Naive thymus-derived CD8-positive, alpha-beta T cell (primary cell): ENCODE measurements around the gene TBC1D4. TPM values are rescaled to one million over a fixed set of nuclear protein-coding genes. Genes with fewer than 3 reads are reported as not detected.

Experiments
- ATAC-seq, 2 donors: fragments of 150-1000 bp; cut with Tn5 transposase in 1 of 2; sonication (Bioruptor Pico), chemical (Tn5 transposase) in 1 of 2; 1 replicate in 1 of 2; 2 replicates in 1 of 2; pipeline ENCODE4 v1.10.0; 2021; ENCODE audit warnings: mild to moderate bottlenecking in 2 of 2, moderate library complexity in 2 of 2
- POLR2A ChIA-PET: fragments of 350-600 bp; sonication (Branson Sonifier 250); formaldehyde crosslinking; loops from one replicate; lab custom pipeline; 2021; ENCODE audit warnings: antibody characterized with exemption; lab: Charles Lee
- DNase-seq, 10 donors: peaks; one replicate each; pipeline versions ENCODE4 v3.0.0 to v3.0.0-alpha.2; 2020 to 2022
- H3K27ac Mint-ChIP-seq, 10 donors: one replicate each; pipeline ENCODE4 v1.8.0; 2020 to 2022; ENCODE audit warnings: mild to moderate bottlenecking in 10 of 10, mixed read lengths in 10 of 10, moderate library complexity in 4 of 10, inconsistent platforms in 1 of 10
- H3K27me3 Mint-ChIP-seq, 5 donors: one replicate each; pipeline ENCODE4 v1.8.0; 2021 to 2022; ENCODE audit warnings: mixed read lengths in 5 of 5
- H3K36me3 Mint-ChIP-seq, 3 donors: one replicate each; pipeline ENCODE4 v1.8.0; 2020 to 2022; ENCODE audit warnings: mixed read lengths in 3 of 3, mild to moderate bottlenecking in 2 of 3, inconsistent platforms in 1 of 3
- H3K4me1 Mint-ChIP-seq, 4 donors: one replicate each; pipeline ENCODE4 v1.8.0; 2021 to 2022; ENCODE audit warnings: mixed read lengths in 4 of 4
- H3K4me3 Mint-ChIP-seq, 10 donors: one replicate each; pipeline ENCODE4 v1.8.0; 2020 to 2022; ENCODE audit warnings: mild to moderate bottlenecking in 10 of 10, mixed read lengths in 10 of 10, moderate library complexity in 6 of 10, inconsistent platforms in 1 of 10
- H3K9me3 Mint-ChIP-seq, 9 donors: one replicate each; pipeline ENCODE4 v1.8.0; 2020 to 2022; ENCODE audit warnings: mixed read lengths in 9 of 9, mild to moderate bottlenecking in 3 of 9, inconsistent platforms in 1 of 9, moderate library complexity in 1 of 9
- polyA plus RNA-seq, 3 donors: library from polyadenylated mRNA; unstranded; fragments of 300-500 nt; fragmentation: Illumina TruSeq; gene quantifications; one replicate each; pipeline ENCODE4 v1.2.3, GENCODE V29; 2021
- total RNA-seq, 8 experiments: library from RNA in 2 of 8; stranded (reverse) in 2 of 8; gene quantifications; one replicate each; pipeline ENCODE4 v1.2.3 and lab custom pipeline; 2021 to 2026

Gene TBC1D4
- total and polyA plus RNA-seq, 5 experiments from 2014 or later, result 11.8 to 58.1 (median 19.3) TPM

- peaks cover 2 to 13% (median 9%) of the 10 kb centered on the region in 5 donors for H3K27me3 Mint-ChIP-seq
Observed at GRCh38 chr13:75461314-75461713, 20.7 kb downstream of the TBC1D4 start.

DNA sequence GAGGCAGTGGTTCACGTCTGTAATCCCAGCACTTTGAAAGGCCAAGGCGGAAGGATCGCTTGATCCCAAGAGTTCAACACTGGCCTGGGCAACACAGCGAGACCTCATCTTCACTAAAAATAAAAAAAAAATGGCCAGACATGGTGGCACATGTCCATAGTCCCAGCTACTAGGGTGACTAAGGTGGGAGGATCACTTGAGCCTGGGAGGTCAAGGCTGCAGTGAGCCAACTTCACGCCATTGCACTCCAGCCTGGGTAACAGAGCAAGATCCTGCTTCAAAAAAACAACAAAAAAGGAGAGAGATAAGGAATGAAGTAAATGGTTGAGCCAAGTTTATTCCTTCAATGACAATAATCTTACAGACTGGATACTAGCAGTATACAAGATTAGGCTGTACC, 21.3 kb downstream of the TBC1D4 start:
- POLR2A ChIA-PET, result no interaction called here
- peaks cover 0 to 1% (median 0%) of the 10 kb centered on the region in 9 donors for H3K9me3 Mint-ChIP-seq
- H3K4me3 Mint-ChIP-seq, result no peak overlapping the region
- H3K4me1 Mint-ChIP-seq, result no peaks in the 10 kb centered on the region
- ATAC-seq (no peak), DNase-seq (no peak)
- no peak overlapping the region for H3K27ac Mint-ChIP-seq
- peaks cover 2 to 10% (median 5%) of the 10 kb centered on the region in 5 donors for H3K27me3 Mint-ChIP-seq
- no peaks in the 10 kb centered on the region for H3K36me3 Mint-ChIP-seq

More at GRCh38 chr13:75461314-75461713, 20.7 kb downstream of the TBC1D4 start:
- no peaks in the 10 kb centered on the region for H3K4me1 Mint-ChIP-seq
- H3K27ac Mint-ChIP-seq, result no peak overlapping the region
- no peak for DNase-seq
- POLR2A ChIA-PET, result no interaction called here
- no peaks in the 10 kb centered on the region for H3K36me3 Mint-ChIP-seq
- no peak for ATAC-seq
- H3K9me3 Mint-ChIP-seq, result peaks cover 0 to 4% (median 0%) of the 10 kb centered on the region in 9 donors
- H3K4me3 Mint-ChIP-seq, result no peak overlapping the region

DNA sequence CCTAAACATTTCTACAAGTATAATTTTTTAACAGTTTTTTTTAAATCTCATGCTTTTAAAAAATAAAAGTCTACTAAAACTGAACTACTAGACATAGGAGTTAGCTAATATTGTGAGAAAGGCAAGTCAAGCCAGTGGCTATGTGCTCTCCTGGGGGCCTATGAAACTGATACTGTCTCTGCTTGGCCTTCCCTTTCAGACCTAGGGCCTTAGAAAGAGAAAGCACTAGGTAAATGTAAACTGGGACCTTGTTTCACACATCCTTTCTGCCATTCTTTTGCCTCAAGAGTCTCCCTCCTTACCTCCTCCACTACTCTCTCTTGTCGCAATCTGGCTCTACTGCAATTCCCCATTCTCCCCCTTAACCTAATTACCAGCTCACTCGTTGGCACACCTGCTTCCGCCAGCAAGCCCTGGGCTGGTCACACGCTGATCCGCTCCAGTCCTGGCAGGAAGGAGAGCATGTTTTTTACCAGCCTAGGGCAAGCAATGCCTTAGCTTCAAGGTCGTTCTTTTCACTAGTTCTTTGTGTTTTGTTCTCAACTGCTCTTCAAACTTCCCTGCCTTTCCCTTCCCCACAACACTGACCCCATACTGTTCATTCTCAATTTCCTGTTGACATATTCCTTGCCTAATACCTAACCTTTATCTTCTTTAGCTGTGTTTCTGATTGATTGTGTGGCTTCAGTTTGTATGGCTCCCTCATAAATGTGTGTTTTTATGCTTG, 23.1 kb downstream of the TBC1D4 start:
- H3K27ac Mint-ChIP-seq, result no peak overlapping the region

DNA sequence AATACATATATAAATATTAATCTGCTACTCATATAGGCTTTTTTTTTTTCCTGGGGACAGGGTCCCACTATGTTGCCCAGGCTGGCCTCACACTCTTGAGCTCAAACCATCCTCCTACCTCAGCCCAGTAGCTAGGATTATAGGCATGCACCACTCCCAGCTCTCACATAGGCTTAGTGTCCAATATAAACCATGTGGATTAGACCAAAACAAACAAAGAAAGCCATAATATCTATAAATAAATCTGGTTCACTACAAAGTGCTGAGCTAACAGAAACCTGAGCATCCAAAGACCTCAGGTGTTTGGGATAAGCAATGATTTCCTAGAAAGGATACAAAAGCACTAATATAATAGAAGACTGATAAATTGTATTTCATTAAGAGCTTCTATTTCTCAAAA, 26.0 kb downstream of the TBC1D4 start:
- Mint-ChIP-seq H3K4me1 (no peaks in the 10 kb centered on the region), H3K9me3 (no peaks in the 10 kb centered on the region), H3K27me3 (peaks cover 0 to 9% (median 7%) of the 10 kb centered on the region in 5 donors), H3K36me3 (no peaks in the 10 kb centered on the region), H3K27ac (no peak overlapping the region), H3K4me3 (no peak overlapping the region)
- POLR2A ChIA-PET, result no interaction called here
- DNase-seq (no peak), ATAC-seq (no peak)

More for the DNA sequence above, 23.1 kb downstream of the TBC1D4 start:
- no peaks in the 10 kb centered on the region for H3K36me3 Mint-ChIP-seq
- H3K4me1 Mint-ChIP-seq, result no peaks in the 10 kb centered on the region
- no peak overlapping the region for H3K4me3 Mint-ChIP-seq
- DNase-seq (no peak), ATAC-seq (no peak)
- POLR2A ChIA-PET, result no interaction called here
- peaks cover 0 to 10% (median 4%) of the 10 kb centered on the region in 5 donors for H3K27me3 Mint-ChIP-seq
- no peaks in the 10 kb centered on the region for H3K9me3 Mint-ChIP-seq

- Mint-ChIP-seq H3K36me3 (no peaks in the 10 kb centered on the region), H3K27me3 (peaks cover 0 to 8% (median 7%) of the 10 kb centered on the region in 5 donors), H3K9me3 (no peaks in the 10 kb centered on the region), H3K4me3 (no peak overlapping the region), H3K27ac (no peak overlapping the region), H3K4me1 (no peaks in the 10 kb centered on the region)
- no peak for DNase-seq
- POLR2A ChIA-PET, result no interaction called here
- ATAC-seq, result no peak
Observed at GRCh38 chr13:75454497-75454896, 27.5 kb downstream of the TBC1D4 start.

DNA sequence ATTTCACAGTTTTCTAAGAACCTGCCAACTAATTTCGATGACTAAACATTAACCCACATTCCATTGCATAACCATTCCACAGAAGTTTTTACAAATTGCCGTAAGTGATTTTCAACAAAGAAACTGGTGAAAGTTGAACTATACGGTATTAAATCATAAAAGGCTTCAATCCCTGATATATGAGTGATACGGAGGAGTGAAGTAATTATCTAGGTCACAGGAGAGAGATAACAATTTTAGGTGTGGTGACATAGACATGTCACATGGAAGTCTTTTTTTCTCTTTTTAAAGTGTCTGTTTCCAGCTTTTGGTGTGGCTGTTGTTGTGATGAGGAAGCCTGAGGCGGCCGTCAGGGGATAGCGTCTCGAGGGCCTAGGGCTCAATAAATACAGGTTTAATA, 29.4 kb downstream of the TBC1D4 start:
- ATAC-seq (no peak), DNase-seq (no peak)
- Mint-ChIP-seq H3K27me3 (peaks cover 0 to 8% (median 4%) of the 10 kb centered on the region in 5 donors), H3K4me3 (no peak overlapping the region), H3K9me3 (no peaks in the 10 kb centered on the region), H3K4me1 (no peaks in the 10 kb centered on the region), H3K36me3 (no peaks in the 10 kb centered on the region), H3K27ac (no peak overlapping the region)
- POLR2A ChIA-PET, result no interaction called here

DNA sequence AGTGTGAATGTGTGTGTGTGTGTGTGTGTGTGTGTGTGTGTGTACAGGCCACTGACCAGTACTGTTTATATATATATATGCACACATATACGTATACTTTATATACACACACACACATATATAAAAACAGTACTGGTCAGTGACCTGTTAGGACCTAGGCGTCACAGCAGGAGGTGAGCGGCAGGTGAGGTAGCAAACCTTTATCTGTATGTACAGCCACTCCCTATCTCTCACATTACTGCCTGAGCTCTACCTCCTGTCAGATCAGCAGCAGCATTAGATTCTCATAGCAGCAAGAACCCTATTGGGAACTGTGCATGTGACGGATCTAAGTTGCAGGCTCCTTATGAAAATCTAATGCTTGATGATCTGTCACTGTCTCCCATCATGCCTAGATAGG, 34.5 kb downstream of the TBC1D4 start:
- H3K36me3 Mint-ChIP-seq, result no peaks in the 10 kb centered on the region
- no peak for ATAC-seq
- no peaks in the 10 kb centered on the region for H3K4me1 Mint-ChIP-seq
- POLR2A ChIA-PET, result no interaction called here
- no peak overlapping the region for H3K4me3 Mint-ChIP-seq
- DNase-seq, result no peak
- no peak overlapping the region for H3K27ac Mint-ChIP-seq
- peaks cover 0 to 5% (median 2%) of the 10 kb centered on the region in 5 donors for H3K27me3 Mint-ChIP-seq
- no peaks in the 10 kb centered on the region for H3K9me3 Mint-ChIP-seq

DNA sequence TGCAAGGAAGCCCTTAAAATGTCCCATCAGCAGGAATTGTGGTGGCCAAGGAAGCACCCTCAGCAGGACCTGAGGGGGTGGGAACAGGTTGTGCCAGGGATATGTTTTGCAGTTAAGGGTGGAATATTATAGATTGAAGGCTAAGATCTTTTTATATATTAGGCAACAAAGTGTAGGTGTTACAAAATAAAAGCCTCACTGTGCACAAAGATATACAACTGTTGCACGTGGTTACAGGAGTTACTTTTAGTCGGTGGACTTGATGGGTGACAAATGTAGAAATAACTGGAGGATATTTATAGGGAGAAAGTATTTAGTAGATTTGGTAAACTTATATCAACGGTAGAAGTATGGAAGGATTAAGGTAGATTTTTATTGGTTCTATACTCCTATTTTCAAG, 35.1 kb downstream of the TBC1D4 start:
- Mint-ChIP-seq H3K27me3 (peaks cover 0 to 4% (median 0%) of the 10 kb centered on the region in 5 donors), H3K9me3 (no peaks in the 10 kb centered on the region), H3K27ac (no peak overlapping the region), H3K36me3 (no peaks in the 10 kb centered on the region), H3K4me3 (no peak overlapping the region), H3K4me1 (no peaks in the 10 kb centered on the region)
- no peak for DNase-seq
- ATAC-seq, result no peak
- POLR2A ChIA-PET, result no interaction called here

GRCh38 chr13:75445717-75446499, 36.1 kb downstream of the TBC1D4 start:
- Mint-ChIP-seq H3K9me3 (no peaks in the 10 kb centered on the region), H3K4me3 (no peak overlapping the region), H3K27me3 (peaks cover 0 to 4% (median 0%) of the 10 kb centered on the region in 5 donors), H3K36me3 (no peaks in the 10 kb centered on the region), H3K4me1 (no peaks in the 10 kb centered on the region), H3K27ac (no peak overlapping the region)
- POLR2A ChIA-PET, result no interaction called here
- ATAC-seq (no peak), DNase-seq (no peak)

DNA sequence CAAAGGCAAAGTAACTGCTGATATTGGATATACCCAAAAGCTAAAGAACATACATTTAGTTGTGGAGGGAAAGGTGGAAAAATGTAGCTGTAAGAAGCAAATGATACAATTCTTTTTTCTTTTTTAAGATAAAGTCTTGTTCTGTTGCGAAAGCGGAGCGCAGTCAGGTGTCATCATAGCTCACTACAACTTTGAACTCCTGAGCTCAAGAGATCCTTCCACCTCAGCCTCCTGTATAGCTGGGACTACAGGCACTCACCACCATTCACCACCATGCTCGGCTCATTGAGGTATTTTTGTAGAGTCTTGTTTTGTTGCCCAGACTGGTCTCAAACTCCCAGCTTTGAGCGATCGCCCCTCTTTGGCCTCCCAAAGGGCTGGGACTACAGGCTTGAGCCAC, 38.0 kb downstream of the TBC1D4 start:
- DNase-seq (no peak), ATAC-seq (no peak)
- Mint-ChIP-seq H3K4me3 (no peak overlapping the region), H3K9me3 (no peaks in the 10 kb centered on the region), H3K4me1 (no peaks in the 10 kb centered on the region), H3K27me3 (peaks cover 0 to 5% (median 0%) of the 10 kb centered on the region in 5 donors), H3K27ac (no peak overlapping the region), H3K36me3 (no peaks in the 10 kb centered on the region)
- POLR2A ChIA-PET, result no interaction called here

GRCh38 chr13:75443356-75443958, 38.5 kb downstream of the TBC1D4 start:
- DNase-seq (no peak), ATAC-seq (no peak)
- Mint-ChIP-seq H3K27me3 (peaks cover 0 to 5% (median 0%) of the 10 kb centered on the region in 5 donors), H3K36me3 (no peaks in the 10 kb centered on the region), H3K4me3 (no peak overlapping the region), H3K4me1 (no peaks in the 10 kb centered on the region), H3K9me3 (no peaks in the 10 kb centered on the region), H3K27ac (no peak overlapping the region)
- POLR2A ChIA-PET, result no interaction called here

DNA sequence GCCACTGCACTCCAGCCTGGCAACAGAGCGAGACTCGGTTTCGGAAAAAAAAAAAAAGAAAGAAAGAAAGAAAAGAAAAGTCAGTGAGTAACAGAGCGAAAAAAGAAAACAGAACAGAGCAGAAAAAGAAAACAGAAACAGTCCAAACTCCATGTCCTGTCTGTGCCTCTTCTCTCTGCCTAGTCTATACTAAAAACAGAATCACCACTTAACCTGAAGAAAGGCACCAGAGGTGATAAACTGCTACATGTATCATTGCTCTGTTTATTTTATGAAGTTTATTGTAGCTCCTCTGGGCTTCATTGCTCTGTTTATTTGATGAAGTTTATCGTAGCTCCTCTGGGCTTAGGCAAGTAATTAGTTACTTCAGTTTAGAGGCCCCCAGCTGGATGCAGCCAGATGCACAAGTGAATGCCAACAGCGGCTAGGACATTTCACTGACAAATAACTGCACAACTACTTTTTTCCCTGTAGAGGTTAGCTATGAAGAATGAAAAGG, 39.2 kb downstream of the TBC1D4 start:
- Mint-ChIP-seq H3K9me3 (no peaks in the 10 kb centered on the region), H3K4me1 (no peaks in the 10 kb centered on the region), H3K36me3 (no peaks in the 10 kb centered on the region), H3K4me3 (no peak overlapping the region), H3K27ac (no peak overlapping the region), H3K27me3 (peaks cover 0 to 5% (median 0%) of the 10 kb centered on the region in 5 donors)
- no peak for DNase-seq
- no peak for ATAC-seq
- POLR2A ChIA-PET, result no interaction called here

DNA sequence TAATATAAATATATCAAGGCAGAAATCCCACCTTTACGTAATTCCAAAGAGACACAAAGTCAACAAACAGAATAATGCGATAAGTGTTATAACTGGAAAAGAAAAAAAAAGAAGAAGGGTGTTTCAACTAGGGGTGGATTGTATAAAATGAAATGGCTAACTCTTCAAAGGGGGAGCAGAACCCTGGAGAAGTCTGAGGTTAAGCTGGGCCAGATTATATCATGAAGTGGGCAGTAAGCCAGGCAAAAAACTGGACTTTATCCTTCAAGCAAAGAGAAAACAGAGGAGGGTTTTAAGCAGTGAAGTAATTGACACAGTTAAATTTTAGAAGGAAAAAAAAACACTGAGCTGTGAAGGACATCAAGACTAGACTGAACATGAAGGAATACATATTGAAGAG, 41.9 kb downstream of the TBC1D4 start:
- POLR2A ChIA-PET, result interaction anchor here (0.7 kb wide), 1 partner anchor 1657 kb away, joined by 4 read pairs; no protein-coding TSS in a partner anchor
- H3K36me3 Mint-ChIP-seq, result no peaks in the 10 kb centered on the region
- DNase-seq, result no peak

More for the DNA sequence above, 41.9 kb downstream of the TBC1D4 start:
- no peaks in the 10 kb centered on the region for H3K9me3 Mint-ChIP-seq
- no peak for ATAC-seq
- H3K4me3 Mint-ChIP-seq, result no peak overlapping the region
- H3K4me1 Mint-ChIP-seq, result no peaks in the 10 kb centered on the region
- no peak overlapping the region for H3K27ac Mint-ChIP-seq
- H3K27me3 Mint-ChIP-seq, result peaks cover 0 to 5% (median 0%) of the 10 kb centered on the region in 5 donors
